Measurements from ENCODE around the gene PLXNA1. TPM values are rescaled to one million over a fixed set of nuclear protein-coding genes. Genes with fewer than 3 reads are reported as not detected.

Gene PLXNA1
- total RNA-seq, 1 experiment from 2014 or later = 44.4 TPM

GRCh38 chr3:126967386-126967785, 15.5 kb upstream of the PLXNA1 start:
- no peaks in the 10 kb centered on the region for H3K27me3 ChIP-seq (replicated peaks)
- H3K27ac ChIP-seq = no peak overlapping the region
- no peaks in the 10 kb centered on the region for H3K4me1 ChIP-seq (replicated peaks)
- no peaks in the 10 kb centered on the region for H3K9me3 ChIP-seq (replicated peaks)
- H3K36me3 ChIP-seq = no peaks in the 10 kb centered on the region
- H3K4me3 ChIP-seq = no peak overlapping the region
- no peak for DNase-seq (ENCODE audit: low read depth in 1 of 2, low spot score in 2 of 2)

DNA sequence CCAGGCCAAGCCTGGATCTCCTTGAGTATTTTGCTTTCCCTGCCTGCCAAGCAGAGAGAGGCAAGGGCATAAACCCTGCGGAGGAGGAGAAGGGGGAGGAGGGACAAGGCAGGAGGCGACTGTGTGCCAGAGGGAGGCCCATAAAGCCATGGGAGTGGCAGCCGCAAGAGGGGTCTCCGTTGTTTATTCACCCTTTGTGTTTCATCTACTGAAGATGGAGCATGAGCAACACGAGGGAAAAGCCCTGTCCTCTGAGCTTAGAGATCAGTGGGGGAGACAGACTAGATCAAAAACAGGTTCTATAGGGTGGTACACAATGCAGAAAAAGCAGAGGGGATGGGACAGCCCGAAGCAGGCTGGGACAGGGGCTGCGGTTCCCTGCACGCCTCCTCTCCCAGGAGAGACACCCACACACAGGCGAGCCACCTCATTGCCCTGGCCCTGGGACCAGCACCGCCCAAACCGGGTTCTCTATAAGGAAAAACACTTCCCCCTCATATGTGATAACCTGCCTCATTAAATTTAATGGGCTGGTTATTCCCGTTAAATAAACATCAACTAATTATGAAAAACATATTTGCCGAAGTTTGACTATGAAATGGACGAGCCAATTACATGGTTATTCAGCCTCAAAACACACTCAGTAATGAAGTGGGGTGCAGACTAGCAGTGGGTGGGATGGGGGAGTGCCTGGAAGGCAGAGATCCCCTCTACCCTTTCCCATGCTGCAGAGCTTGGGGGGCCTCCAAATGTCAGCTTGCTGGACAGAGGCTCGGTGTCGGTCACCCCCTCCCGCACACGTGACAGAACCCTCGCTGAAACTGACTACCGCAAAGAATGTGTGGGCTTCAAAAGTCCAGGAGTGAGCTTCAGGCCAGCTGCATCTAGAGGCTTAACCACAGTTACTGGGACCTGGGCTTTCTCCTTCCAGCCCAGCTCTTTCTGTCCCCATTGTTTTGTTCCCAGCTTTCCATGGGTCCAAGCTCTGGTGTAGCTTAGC, 14.2 kb upstream of the PLXNA1 start:
- Histone ChIP-seq H3K4me3 (no peak overlapping the region), H3K36me3 (no peaks in the 10 kb centered on the region), H3K4me1 (replicated peaks) (no peaks in the 10 kb centered on the region), H3K27ac (no peak overlapping the region), H3K27me3 (replicated peaks) (no peaks in the 10 kb centered on the region), H3K9me3 (replicated peaks) (no peaks in the 10 kb centered on the region)
- no peak for DNase-seq (ENCODE audit: low read depth in 1 of 2, low spot score in 2 of 2)

GRCh38 chr3:126969586-126969985, 13.3 kb upstream of the PLXNA1 start:
- Histone ChIP-seq H3K36me3 (no peaks in the 10 kb centered on the region), H3K27me3 (replicated peaks) (no peaks in the 10 kb centered on the region), H3K4me1 (replicated peaks) (no peaks in the 10 kb centered on the region), H3K27ac (no peak overlapping the region), H3K4me3 (no peak overlapping the region), H3K9me3 (replicated peaks) (peaks cover under 1% of the 10 kb centered on the region)
- DNase-seq (ENCODE audit: low read depth in 1 of 2, low spot score in 2 of 2) = no peak

DNA sequence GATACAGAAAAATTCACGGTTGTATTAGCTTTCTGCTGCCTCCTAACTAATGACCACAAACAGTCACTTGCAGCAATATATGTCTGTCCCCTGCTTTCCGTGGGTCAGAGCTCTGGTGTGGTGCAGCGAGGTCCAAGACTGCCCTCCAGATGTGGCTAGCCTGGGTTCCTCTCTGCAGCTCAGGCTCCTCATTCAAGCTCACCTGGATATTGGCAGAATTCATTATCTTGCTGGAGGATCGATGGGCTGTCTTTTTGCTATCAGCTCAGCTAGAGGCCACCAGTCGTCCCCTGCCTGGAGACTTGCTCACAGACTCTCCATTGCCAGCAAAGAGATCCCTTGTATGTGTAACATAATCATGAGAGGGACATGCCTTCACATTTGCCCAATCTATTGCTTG, 12.8 kb upstream of the PLXNA1 start:
- Histone ChIP-seq H3K4me3 (no peak overlapping the region), H3K4me1 (replicated peaks) (no peaks in the 10 kb centered on the region), H3K36me3 (no peaks in the 10 kb centered on the region), H3K27me3 (replicated peaks) (no peaks in the 10 kb centered on the region), H3K27ac (no peak overlapping the region), H3K9me3 (replicated peaks) (peaks cover 6% of the 10 kb centered on the region)
- no peak for DNase-seq (ENCODE audit: low read depth in 1 of 2, low spot score in 2 of 2)

DNA sequence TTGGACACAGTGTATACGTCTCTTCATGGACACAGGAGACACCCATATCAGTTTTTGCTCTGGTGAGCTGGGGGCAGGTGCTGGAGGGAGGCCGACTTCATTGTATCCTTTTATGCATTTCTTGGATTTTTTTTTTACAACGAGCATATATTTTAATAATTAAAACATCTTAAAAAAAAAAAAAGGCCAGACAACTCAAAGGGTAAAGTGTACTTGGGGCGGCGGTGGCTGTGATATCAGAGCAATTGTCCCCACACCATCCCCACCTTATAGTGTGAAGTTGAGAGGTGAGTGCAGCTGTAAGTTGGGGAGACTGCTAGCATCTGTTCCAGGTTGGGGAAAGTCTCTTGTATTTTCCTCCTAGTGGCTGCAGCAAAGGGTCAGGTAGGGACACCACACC, 12.0 kb upstream of the PLXNA1 start:
- peaks cover 10% of the 10 kb centered on the region for H3K9me3 ChIP-seq (replicated peaks)
- no peaks in the 10 kb centered on the region for H3K4me1 ChIP-seq (replicated peaks)
- H3K27me3 ChIP-seq (replicated peaks) = no peaks in the 10 kb centered on the region
- no peak for DNase-seq (ENCODE audit: low read depth in 1 of 2, low spot score in 2 of 2)
- H3K4me3 ChIP-seq = no peak overlapping the region
- no peak overlapping the region for H3K27ac ChIP-seq
- no peaks in the 10 kb centered on the region for H3K36me3 ChIP-seq

DNA sequence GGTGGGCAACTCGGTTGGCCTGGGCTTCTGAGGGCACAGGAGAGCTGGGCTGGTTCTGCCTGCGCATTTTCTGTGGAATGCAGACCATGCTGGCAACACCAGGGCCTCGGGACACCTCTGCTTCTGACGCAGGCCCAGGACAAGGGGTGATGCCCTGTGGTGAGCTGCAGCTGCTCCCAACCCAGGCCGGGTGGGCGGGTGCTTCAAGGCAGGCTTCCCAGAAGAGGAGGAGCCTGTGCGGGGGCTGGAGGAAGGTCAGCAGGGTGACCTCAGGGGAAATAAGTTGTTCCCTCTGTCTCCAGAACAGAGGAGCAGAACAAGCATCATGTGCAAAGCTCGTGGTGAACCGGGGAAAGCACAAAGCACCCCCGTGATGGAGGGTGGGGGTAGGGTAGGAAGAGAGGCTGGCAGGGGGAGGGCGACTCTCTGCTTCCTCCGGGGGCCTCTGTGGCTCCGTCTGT, 11.0 kb upstream of the PLXNA1 start:
- DNase-seq (ENCODE audit: low read depth in 1 of 2, low spot score in 2 of 2) = no peak
- Histone ChIP-seq H3K36me3 (no peaks in the 10 kb centered on the region), H3K27ac (no peak overlapping the region), H3K4me1 (replicated peaks) (no peaks in the 10 kb centered on the region), H3K27me3 (replicated peaks) (no peaks in the 10 kb centered on the region), H3K4me3 (no peak overlapping the region), H3K9me3 (replicated peaks) (peaks cover 10% of the 10 kb centered on the region)

DNA sequence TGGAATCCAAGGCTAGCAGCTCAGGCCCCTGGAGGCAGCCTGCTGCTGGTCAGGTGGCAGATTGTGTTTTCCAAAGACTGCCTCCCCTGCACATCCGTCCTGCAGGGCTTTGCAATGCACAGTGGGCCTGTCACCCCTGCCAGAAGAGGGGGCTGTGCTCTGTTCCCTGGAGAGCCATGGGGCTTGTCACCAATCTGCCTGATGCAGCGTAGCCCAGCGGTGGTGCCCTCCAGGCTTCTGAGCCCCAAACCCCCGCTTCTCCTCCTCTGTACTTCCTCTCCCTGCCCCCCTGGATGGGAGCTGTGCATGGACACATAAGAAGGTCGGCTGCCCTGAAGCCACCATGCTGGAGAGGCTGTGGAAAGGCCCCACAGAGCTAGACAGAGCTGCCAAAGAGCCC, 10.0 kb upstream of the PLXNA1 start:
- Histone ChIP-seq H3K27me3 (replicated peaks) (no peaks in the 10 kb centered on the region), H3K36me3 (no peaks in the 10 kb centered on the region), H3K4me1 (replicated peaks) (no peaks in the 10 kb centered on the region), H3K27ac (no peak overlapping the region), H3K4me3 (no peak overlapping the region), H3K9me3 (replicated peaks) (peaks cover 10% of the 10 kb centered on the region)
- no peak for DNase-seq (ENCODE audit: low read depth in 1 of 2, low spot score in 2 of 2)

DNA sequence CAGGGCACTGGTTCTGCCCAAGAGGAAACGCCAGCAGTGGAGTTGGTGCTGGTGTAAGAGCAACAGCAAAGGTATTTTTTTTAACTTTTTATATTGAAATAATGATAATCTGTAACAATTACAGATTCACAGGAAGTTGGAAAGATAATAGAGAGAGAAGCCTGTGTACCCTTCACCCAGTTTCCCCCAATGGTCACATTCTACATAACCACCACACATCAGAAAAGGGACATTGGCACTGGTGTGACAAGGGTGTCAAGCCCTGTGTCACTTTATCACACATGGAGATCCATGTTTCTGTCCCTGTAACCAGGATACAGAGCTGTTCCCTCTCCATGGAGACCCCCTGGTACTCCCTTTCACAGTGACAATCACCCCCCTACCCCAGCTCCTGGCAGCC, 9.1 kb upstream of the PLXNA1 start:
- Histone ChIP-seq H3K27me3 (replicated peaks) (no peaks in the 10 kb centered on the region), H3K4me3 (no peak overlapping the region), H3K4me1 (replicated peaks) (no peaks in the 10 kb centered on the region), H3K36me3 (no peaks in the 10 kb centered on the region), H3K9me3 (replicated peaks) (peaks cover 10% of the 10 kb centered on the region), H3K27ac (no peak overlapping the region)
- no peak for DNase-seq (ENCODE audit: low read depth in 1 of 2, low spot score in 2 of 2)

DNA sequence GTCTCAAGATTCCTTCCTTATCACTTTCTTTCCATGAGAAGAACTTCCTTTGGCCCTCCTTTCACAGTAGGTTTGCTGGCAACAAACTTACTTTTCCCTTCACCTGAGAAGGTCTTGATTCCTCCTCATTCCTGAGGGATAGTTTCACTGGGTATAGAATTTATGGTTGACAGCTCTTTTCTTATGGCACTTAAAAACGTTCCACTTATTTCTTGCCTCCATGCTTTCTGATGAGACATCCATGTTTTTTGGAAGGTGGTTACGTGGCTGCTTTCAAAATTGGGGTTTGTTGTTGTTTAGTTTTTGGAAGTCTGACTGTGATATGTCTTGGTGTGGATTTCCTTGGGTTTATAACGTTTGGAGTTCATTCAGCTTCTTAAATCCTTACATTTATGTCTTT, 8.2 kb upstream of the PLXNA1 start:
- H3K4me3 ChIP-seq = no peak overlapping the region

DNA sequence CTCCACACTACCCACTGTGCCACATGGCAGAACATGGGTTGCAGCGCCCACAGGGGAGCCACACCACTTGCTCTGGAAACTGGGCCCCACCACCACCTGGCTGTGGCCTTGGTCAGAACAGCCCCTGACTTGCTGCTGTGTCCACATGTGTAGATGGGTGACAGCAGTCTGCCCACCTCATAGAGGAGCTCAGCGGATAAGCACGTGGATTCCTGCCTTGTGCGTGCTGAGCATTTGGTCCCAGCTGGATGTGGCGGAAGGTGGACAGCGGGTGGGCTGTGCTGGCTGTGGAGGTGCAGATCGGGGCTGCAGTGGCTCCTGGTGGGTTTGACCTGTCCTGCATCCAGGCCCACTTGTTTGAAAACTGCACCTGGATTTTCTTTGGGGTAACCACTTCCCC, 6.0 kb upstream of the PLXNA1 start:
- DNase-seq (ENCODE audit: low read depth in 1 of 2, low spot score in 2 of 2) = no peak
- Histone ChIP-seq H3K4me3 (no peak overlapping the region), H3K27ac (no peak overlapping the region), H3K36me3 (no peaks in the 10 kb centered on the region), H3K27me3 (replicated peaks) (no peaks in the 10 kb centered on the region), H3K9me3 (replicated peaks) (peaks cover 10% of the 10 kb centered on the region), H3K4me1 (replicated peaks) (peaks cover 2% of the 10 kb centered on the region)

More for the DNA sequence above, 8.2 kb upstream of the PLXNA1 start:
- H3K4me1 ChIP-seq (replicated peaks) = no peaks in the 10 kb centered on the region
- H3K27me3 ChIP-seq (replicated peaks) = no peaks in the 10 kb centered on the region
- H3K9me3 ChIP-seq (replicated peaks) = peaks cover 10% of the 10 kb centered on the region
- no peak overlapping the region for H3K27ac ChIP-seq
- H3K36me3 ChIP-seq = no peaks in the 10 kb centered on the region
- no peak for DNase-seq (ENCODE audit: low read depth in 1 of 2, low spot score in 2 of 2)

GRCh38 chr3:126977821-126978220, 5.1 kb upstream of the PLXNA1 start:
- Histone ChIP-seq H3K9me3 (replicated peaks) (peaks cover 10% of the 10 kb centered on the region), H3K4me1 (replicated peaks) (peaks cover 11% of the 10 kb centered on the region), H3K36me3 (no peaks in the 10 kb centered on the region), H3K27ac (no peak overlapping the region), H3K27me3 (replicated peaks) (no peaks in the 10 kb centered on the region), H3K4me3 (no peak overlapping the region)
- no peak for DNase-seq (ENCODE audit: low read depth in 1 of 2, low spot score in 2 of 2)

- H3K4me1 ChIP-seq (replicated peaks) = peaks cover 11% of the 10 kb centered on the region
- no peaks in the 10 kb centered on the region for H3K36me3 ChIP-seq
- H3K27me3 ChIP-seq (replicated peaks) = no peaks in the 10 kb centered on the region
- no peak overlapping the region for H3K4me3 ChIP-seq
- no peak overlapping the region for H3K27ac ChIP-seq
- no peak for DNase-seq (ENCODE audit: low read depth in 1 of 2, low spot score in 2 of 2)
- H3K9me3 ChIP-seq (replicated peaks) = peaks cover 10% of the 10 kb centered on the region
These were observed 4.6 kb upstream of the PLXNA1 start for GRCh38 chr3:126978291-126978690.

- Histone ChIP-seq H3K9me3 (replicated peaks) (peaks cover 10% of the 10 kb centered on the region), H3K4me1 (replicated peaks) (peaks cover 13% of the 10 kb centered on the region), H3K27ac (no peak overlapping the region), H3K36me3 (peaks cover 5% of the 10 kb centered on the region), H3K4me3 (no peak overlapping the region), H3K27me3 (replicated peaks) (no peaks in the 10 kb centered on the region)
- DNase-seq (ENCODE audit: low read depth in 1 of 2, low spot score in 2 of 2) = no peak
These were observed 3.8 kb upstream of the PLXNA1 start for GRCh38 chr3:126979046-126979628.

GRCh38 chr3:126980266-126980811, 2.6 kb upstream of the PLXNA1 start:
- Histone ChIP-seq H3K4me3 (no peak overlapping the region), H3K36me3 (peaks cover 8% of the 10 kb centered on the region), H3K27me3 (replicated peaks) (no peaks in the 10 kb centered on the region), H3K9me3 (replicated peaks) (peaks cover 2% of the 10 kb centered on the region), H3K4me1 (replicated peaks) (peaks cover 20% of the 10 kb centered on the region), H3K27ac (no peak overlapping the region)
- DNase-seq (ENCODE audit: low read depth in 1 of 2, low spot score in 2 of 2) = no peak

All from SJSA1 (cell line).